ENCODE results near the gene TNC. TPM values are rescaled to one million over a fixed set of nuclear protein-coding genes. Genes with fewer than 3 reads are reported as not detected.

Gene TNC
- total and polyA plus RNA-seq, 2 donors (not counting 3 experiments of a cell fraction or from before 2014, with no cell fraction given): 0.29 TPM; not detected in 1

DNA sequence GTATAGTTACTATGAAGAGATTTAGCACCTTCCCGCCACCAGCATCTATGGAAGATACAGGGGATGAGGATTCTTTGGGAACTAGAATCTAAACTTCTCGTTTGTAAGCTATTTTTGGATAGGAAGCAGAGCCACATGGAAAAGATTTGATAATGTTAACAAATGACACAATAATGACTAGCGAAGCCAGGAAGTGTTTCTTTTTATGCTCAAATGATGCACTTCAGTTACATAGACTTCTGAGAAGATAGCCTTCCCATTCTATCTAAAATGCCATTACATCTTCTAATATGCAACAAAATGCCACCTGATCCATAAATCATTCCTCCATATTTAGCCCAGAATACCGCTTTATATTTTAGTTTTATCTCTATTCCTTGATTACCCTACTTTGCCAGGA lies 17.0 kb upstream of the TNC start:
- H3K27me3 ChIP-seq (ENCODE audit: control insufficient read depth in 2 of 2, insufficient read depth in 2 of 2, low read length in 2 of 2): no peaks in the 10 kb centered on the region
- DNase-seq (ENCODE audit: low read depth, low spot score) (no peak), FAIRE-seq (no peak)
- no peak overlapping the region for H3K4me3 ChIP-seq (replicated peaks in 1 of 3; ENCODE audit: insufficient read depth in 1 of 3, low read depth in 1 of 3, low read length in 3 of 3)
- no peak overlapping the region for H3K9ac ChIP-seq (replicated peaks; ENCODE audit: extremely low read depth, insufficient read depth, low read length)
- dilution Hi-C loops (cut with MboI; ENCODE audit: extremely low pct_ligation_motif_present, low sequenced_read_pairs) (no loop called here), intact Hi-C loops (cut with micrococcal nuclease) (no loop called here)
- TF ChIP-seq JUN (IDR thresholded peaks at IDR 0.05; ENCODE audit: borderline replicate concordance, insufficient read depth, insufficient read length, low read depth) (no peak), FOS (IDR thresholded peaks at IDR 0.05; ENCODE audit: borderline replicate concordance, insufficient read depth, low read length) (no peak), MYC (IDR thresholded peaks at IDR 0.05; ENCODE audit: low read depth, low read length) (no peak), POLR2A (IDR thresholded peaks at IDR 0.05; ENCODE audit: low read depth, low read length) (no peak)
- TF ChIP-seq, protein P1, sequence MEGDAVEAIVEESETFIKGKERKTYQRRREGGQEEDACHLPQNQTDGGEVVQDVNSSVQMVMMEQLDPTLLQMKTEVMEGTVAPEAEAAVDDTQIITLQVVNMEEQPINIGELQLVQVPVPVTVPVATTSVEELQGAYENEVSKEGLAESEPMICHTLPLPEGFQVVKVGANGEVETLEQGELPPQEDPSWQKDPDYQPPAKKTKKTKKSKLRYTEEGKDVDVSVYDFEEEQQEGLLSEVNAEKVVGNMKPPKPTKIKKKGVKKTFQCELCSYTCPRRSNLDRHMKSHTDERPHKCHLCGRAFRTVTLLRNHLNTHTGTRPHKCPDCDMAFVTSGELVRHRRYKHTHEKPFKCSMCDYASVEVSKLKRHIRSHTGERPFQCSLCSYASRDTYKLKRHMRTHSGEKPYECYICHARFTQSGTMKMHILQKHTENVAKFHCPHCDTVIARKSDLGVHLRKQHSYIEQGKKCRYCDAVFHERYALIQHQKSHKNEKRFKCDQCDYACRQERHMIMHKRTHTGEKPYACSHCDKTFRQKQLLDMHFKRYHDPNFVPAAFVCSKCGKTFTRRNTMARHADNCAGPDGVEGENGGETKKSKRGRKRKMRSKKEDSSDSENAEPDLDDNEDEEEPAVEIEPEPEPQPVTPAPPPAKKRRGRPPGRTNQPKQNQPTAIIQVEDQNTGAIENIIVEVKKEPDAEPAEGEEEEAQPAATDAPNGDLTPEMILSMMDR (IDR thresholded peaks at IDR 0.05; ENCODE audit: extremely low read depth in 1 of 2, insufficient read depth in 1 of 2, low read depth in 1 of 2, low read length in 2 of 2): no peak
- H3K4me1 ChIP-seq (ENCODE audit: control insufficient read depth, extremely low read depth, insufficient read depth, low read length): no peaks in the 10 kb centered on the region
- H2AFZ ChIP-seq (ENCODE audit: low read depth, low read length): no peak overlapping the region
- no peaks in the 10 kb centered on the region for H3K9me1 ChIP-seq (replicated peaks; ENCODE audit: control insufficient read depth, extremely low read depth, insufficient read depth, low read length)
- H3K4me2 ChIP-seq (ENCODE audit: insufficient read depth, low read length): no peak overlapping the region
- H3K79me2 ChIP-seq (ENCODE audit: control insufficient read depth, insufficient read depth, low read length): no peaks in the 10 kb centered on the region
- no TSS peak for BruUV-seq (replicated peaks)
- no peaks in the 10 kb centered on the region for H3K9me3 ChIP-seq (replicated peaks; ENCODE audit: control insufficient read depth, insufficient read depth, low read length)
- no peaks in the 10 kb centered on the region for H4K20me1 ChIP-seq (replicated peaks; ENCODE audit: control insufficient read depth, extremely low read depth, insufficient read depth, low read length)
- CTCF ChIA-PET: no interaction called here
- H3K36me3 ChIP-seq (ENCODE audit: control insufficient read depth in 2 of 2, extremely low read depth in 1 of 2, insufficient read depth in 2 of 2, low read length in 2 of 2): no peaks in the 10 kb centered on the region
- POLR2A ChIA-PET: no interaction called here
- H3K27ac ChIP-seq (ENCODE audit: insufficient read depth, low read depth, low read length): no peak overlapping the region

DNA sequence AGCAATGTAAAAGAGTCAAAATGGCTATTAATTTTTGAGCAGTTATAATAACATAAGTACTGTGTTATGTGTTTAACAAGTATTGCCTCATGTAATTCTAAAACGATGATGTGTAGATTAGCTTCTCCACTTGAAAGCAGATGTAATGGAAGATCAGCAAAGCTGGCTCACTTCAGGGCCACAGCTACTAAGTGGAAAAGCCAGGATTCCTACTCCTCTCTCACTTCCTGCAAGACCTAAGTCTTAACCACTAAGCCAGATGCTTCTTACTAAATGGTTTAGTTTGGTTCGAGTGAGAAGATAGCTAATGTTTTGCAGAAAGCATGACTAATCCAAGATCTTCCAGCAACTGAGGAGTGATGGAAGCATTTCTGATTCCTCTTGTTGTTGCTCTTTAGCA lies 15.7 kb upstream of the TNC start:
- no peak overlapping the region for H3K4me2 ChIP-seq (ENCODE audit: insufficient read depth, low read length)
- no peak for DNase-seq (ENCODE audit: low read depth, low spot score)
- H3K4me1 ChIP-seq (ENCODE audit: control insufficient read depth, extremely low read depth, insufficient read depth, low read length): no peaks in the 10 kb centered on the region
- no peaks in the 10 kb centered on the region for H4K20me1 ChIP-seq (replicated peaks; ENCODE audit: control insufficient read depth, extremely low read depth, insufficient read depth, low read length)
- no peaks in the 10 kb centered on the region for H3K27me3 ChIP-seq (ENCODE audit: control insufficient read depth in 2 of 2, insufficient read depth in 2 of 2, low read length in 2 of 2)
- no TSS peak for BruUV-seq (replicated peaks)
- ChIA-PET CTCF (no interaction called here), POLR2A (no interaction called here)
- H3K79me2 ChIP-seq (ENCODE audit: control insufficient read depth, insufficient read depth, low read length): no peaks in the 10 kb centered on the region
- H2AFZ ChIP-seq (ENCODE audit: low read depth, low read length): no peak overlapping the region
- dilution Hi-C loops (cut with MboI; ENCODE audit: extremely low pct_ligation_motif_present, low sequenced_read_pairs) (no loop called here), intact Hi-C loops (cut with micrococcal nuclease) (no loop called here)
- TF ChIP-seq GATA2 (IDR thresholded peaks at IDR 0.05; ENCODE audit: insufficient read depth, insufficient read length, low read depth, low read length): no peak
- no peak for TF ChIP-seq POLR2A (IDR thresholded peaks at IDR 0.05; ENCODE audit: low read depth, low read length)
- TF ChIP-seq EZH2 (IDR thresholded peaks at IDR 0.05; ENCODE audit: borderline replicate concordance, low read depth, low read length, severe bottlenecking): no peak
- TF ChIP-seq MYC (IDR thresholded peaks at IDR 0.05; ENCODE audit: low read depth, low read length): no peak
- no peak for TF ChIP-seq JUN (IDR thresholded peaks at IDR 0.05; ENCODE audit: borderline replicate concordance, insufficient read depth, insufficient read length, low read depth)
- no peak for TF ChIP-seq POLR2AphosphoS5 (IDR thresholded peaks at IDR 0.05; ENCODE audit: insufficient read depth, low read depth, low read length)
- TF ChIP-seq, protein P2, sequence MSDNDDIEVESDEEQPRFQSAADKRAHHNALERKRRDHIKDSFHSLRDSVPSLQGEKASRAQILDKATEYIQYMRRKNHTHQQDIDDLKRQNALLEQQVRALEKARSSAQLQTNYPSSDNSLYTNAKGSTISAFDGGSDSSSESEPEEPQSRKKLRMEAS (IDR thresholded peaks at IDR 0.05; ENCODE audit: insufficient read depth, insufficient read length): no peak
- TF ChIP-seq FOS (IDR thresholded peaks at IDR 0.05; ENCODE audit: borderline replicate concordance, insufficient read depth, low read length): no peak
- TF ChIP-seq, protein P1 (IDR thresholded peaks at IDR 0.05; ENCODE audit: extremely low read depth in 1 of 2, insufficient read depth in 1 of 2, low read depth in 1 of 2, low read length in 2 of 2): no peak
- H3K9ac ChIP-seq (replicated peaks; ENCODE audit: extremely low read depth, insufficient read depth, low read length): no peak overlapping the region
- H3K4me3 ChIP-seq (replicated peaks in 1 of 3; ENCODE audit: insufficient read depth in 1 of 3, low read depth in 1 of 3, low read length in 3 of 3): no peak overlapping the region
- no peaks in the 10 kb centered on the region for H3K9me1 ChIP-seq (replicated peaks; ENCODE audit: control insufficient read depth, extremely low read depth, insufficient read depth, low read length)
- H3K27ac ChIP-seq (ENCODE audit: insufficient read depth, low read depth, low read length): no peak overlapping the region
- H3K36me3 ChIP-seq (ENCODE audit: control insufficient read depth in 2 of 2, extremely low read depth in 1 of 2, insufficient read depth in 2 of 2, low read length in 2 of 2): no peaks in the 10 kb centered on the region
- no peaks in the 10 kb centered on the region for H3K9me3 ChIP-seq (replicated peaks; ENCODE audit: control insufficient read depth, insufficient read depth, low read length)
- FAIRE-seq: no peak

Data from endothelial cell of umbilical vein (primary cell).